PFSK-1 (cell line): Measurements from ENCODE around the gene TFCP2L1.

ENCODE experiments used
- FOXP2 ChIP-seq: optimal IDR thresholded peaks from 2 replicates; pipeline ENCODE3; 2011; ENCODE audit warnings: borderline replicate concordance, control low read depth, inconsistent platforms; ENCODE audit not compliant: insufficient read depth; ENCODE audit errors: extremely low read length, extremely low read depth
- POLR2AphosphoS5 ChIP-seq: IDR thresholded peaks from 2 replicates; pipeline ENCODE4 v1.6.1; 2012; ENCODE audit warnings: low read depth, mild to moderate bottlenecking, control low read depth, low read length, moderate library complexity
- SIN3A ChIP-seq: IDR thresholded peaks from 2 replicates; pipeline ENCODE4 v1.6.1; 2012; ENCODE audit warnings: mild to moderate bottlenecking, low read length, moderate library complexity, borderline replicate concordance; ENCODE audit not compliant: insufficient read depth
- TAF1 ChIP-seq: IDR thresholded peaks from 2 replicates; pipeline ENCODE4 v1.6.1; 2012; ENCODE audit warnings: low read length, control low read depth, borderline replicate concordance; ENCODE audit not compliant: insufficient read depth
- TF ChIP-seq, protein P1 (sequence below), 2 experiments: IDR thresholded peaks; 2 replicates each; pipeline versions ENCODE4 v1.6.1 to v1.8.0; 2011 to 2012; ENCODE audit warnings: low read depth in 2 of 2, low read length in 2 of 2, control low read depth in 1 of 2, inconsistent platforms in 1 of 2, mild to moderate bottlenecking in 1 of 2, moderate library complexity in 1 of 2; ENCODE audit not compliant: insufficient read depth in 1 of 2

TFCP2L1 gene

GRCh38 chr2:121189011-121189410 is 96.0 kb downstream of the TFCP2L1 start:
- TF ChIP-seq TAF1 (no peak), FOXP2 (no peak), SIN3A (no peak), POLR2AphosphoS5 (no peak)
- TF ChIP-seq, protein P1, sequence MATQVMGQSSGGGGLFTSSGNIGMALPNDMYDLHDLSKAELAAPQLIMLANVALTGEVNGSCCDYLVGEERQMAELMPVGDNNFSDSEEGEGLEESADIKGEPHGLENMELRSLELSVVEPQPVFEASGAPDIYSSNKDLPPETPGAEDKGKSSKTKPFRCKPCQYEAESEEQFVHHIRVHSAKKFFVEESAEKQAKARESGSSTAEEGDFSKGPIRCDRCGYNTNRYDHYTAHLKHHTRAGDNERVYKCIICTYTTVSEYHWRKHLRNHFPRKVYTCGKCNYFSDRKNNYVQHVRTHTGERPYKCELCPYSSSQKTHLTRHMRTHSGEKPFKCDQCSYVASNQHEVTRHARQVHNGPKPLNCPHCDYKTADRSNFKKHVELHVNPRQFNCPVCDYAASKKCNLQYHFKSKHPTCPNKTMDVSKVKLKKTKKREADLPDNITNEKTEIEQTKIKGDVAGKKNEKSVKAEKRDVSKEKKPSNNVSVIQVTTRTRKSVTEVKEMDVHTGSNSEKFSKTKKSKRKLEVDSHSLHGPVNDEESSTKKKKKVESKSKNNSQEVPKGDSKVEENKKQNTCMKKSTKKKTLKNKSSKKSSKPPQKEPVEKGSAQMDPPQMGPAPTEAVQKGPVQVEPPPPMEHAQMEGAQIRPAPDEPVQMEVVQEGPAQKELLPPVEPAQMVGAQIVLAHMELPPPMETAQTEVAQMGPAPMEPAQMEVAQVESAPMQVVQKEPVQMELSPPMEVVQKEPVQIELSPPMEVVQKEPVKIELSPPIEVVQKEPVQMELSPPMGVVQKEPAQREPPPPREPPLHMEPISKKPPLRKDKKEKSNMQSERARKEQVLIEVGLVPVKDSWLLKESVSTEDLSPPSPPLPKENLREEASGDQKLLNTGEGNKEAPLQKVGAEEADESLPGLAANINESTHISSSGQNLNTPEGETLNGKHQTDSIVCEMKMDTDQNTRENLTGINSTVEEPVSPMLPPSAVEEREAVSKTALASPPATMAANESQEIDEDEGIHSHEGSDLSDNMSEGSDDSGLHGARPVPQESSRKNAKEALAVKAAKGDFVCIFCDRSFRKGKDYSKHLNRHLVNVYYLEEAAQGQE (IDR thresholded peaks at IDR 0.05; ENCODE audit: insufficient read depth in 1 of 2, low read depth in 2 of 2, low read length in 2 of 2): no peak

- TF ChIP-seq SIN3A (no peak), POLR2AphosphoS5 (no peak), FOXP2 (no peak), TAF1 (no peak)
- TF ChIP-seq, protein P1 (IDR thresholded peaks at IDR 0.05; ENCODE audit: insufficient read depth in 1 of 2, low read depth in 2 of 2, low read length in 2 of 2): no peak
Observed at GRCh38 chr2:121187982-121188411, 97.0 kb downstream of the TFCP2L1 start.

DNA sequence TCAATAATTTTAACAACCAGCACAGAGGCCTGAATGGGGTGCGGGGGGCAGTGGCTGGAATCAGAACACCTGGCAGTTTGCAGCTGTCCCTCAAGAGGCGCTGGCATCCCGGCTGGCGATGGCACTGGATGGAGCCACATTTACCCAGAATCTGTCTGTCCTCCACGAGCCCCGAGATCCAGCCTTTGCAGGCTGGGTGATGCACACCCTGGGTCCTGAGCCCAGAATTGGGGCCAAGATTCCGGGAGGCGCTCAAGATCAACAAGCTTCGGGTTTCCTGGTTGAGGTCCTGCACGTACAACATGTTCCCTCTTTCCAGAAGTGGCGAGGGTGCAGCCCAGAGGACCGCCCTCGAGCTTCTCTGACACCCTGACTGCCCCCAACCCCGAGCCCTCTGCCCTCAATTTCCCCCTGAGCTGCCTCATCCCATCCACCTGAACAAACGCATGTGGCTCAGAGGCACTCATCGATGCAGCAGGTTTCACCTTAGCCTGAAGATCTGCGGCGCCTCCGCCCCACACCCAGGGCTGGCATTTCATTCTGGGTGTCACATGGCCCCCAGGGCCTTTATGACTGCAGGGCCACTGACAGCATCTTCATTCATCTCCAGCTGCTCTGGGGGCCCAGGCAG is 97.5 kb downstream of the TFCP2L1 start:
- TF ChIP-seq SIN3A: no peak
- TF ChIP-seq, protein P1 (IDR thresholded peaks at IDR 0.05; ENCODE audit: insufficient read depth in 1 of 2, low read depth in 2 of 2, low read length in 2 of 2): no peak
- TF ChIP-seq POLR2AphosphoS5: no peak
- TF ChIP-seq FOXP2: no peak
- TF ChIP-seq TAF1: no peak

- TF ChIP-seq POLR2AphosphoS5 (no peak), FOXP2 (no peak), SIN3A (no peak), TAF1 (no peak)
- TF ChIP-seq, protein P1 (IDR thresholded peaks at IDR 0.05; ENCODE audit: insufficient read depth in 1 of 2, low read depth in 2 of 2, low read length in 2 of 2): no peak
Observed at GRCh38 chr2:121186261-121186660, 98.7 kb downstream of the TFCP2L1 start.
